ENCODE data around the gene CCDC154.
"Not testable (repeated sequence)": the region's sequence is repeated elsewhere in the genome, so short reads cannot be mapped to it uniquely, and the experiment has no call there.

CCDC154 gene, protein sequence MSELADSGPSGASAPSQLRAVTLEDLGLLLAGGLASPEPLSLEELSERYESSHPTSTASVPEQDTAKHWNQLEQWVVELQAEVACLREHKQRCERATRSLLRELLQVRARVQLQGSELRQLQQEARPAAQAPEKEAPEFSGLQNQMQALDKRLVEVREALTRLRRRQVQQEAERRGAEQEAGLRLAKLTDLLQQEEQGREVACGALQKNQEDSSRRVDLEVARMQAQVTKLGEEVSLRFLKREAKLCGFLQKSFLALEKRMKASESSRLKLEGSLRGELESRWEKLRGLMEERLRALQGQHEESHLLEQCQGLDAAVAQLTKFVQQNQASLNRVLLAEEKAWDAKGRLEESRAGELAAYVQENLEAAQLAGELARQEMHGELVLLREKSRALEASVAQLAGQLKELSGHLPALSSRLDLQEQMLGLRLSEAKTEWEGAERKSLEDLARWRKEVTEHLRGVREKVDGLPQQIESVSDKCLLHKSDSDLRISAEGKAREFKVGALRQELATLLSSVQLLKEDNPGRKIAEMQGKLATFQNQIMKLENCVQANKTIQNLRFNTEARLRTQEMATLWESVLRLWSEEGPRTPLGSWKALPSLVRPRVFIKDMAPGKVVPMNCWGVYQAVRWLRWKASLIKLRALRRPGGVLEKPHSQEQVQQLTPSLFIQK

GRCh38 chr16:1443980-1444729, at the start of gene CCDC154:
TSS of gene CCDC154 (minus strand) at chr16:1444556. CDS start at chr16:1444322, 234 bp downstream.
- intact Hi-C loops (cut with DNase I) = no loop called here
- DNase-seq = no peak

DNA sequence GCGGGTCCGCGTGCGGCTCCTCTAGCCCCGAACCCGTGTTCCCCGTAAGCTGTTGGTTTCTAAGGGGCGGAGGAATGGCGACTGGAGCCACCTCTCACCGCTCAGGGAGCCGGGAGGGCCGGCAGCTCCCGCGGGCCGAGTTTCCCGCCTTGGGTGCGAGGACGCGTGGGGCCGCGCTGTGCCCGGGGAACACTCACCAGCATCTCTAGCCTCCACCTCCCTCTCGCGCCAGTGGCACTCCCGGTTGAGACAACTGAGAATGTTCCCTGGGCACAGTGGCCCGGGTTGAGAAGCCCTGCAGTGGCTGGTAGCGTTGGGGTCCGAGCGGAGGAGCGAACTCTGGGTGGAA, 49.4 kb upstream of the CCDC154 start:
- DNase-seq = no peak
- intact Hi-C loops (cut with DNase I) = loop anchor here (10.0 kb wide), 1 partner anchor 121 kb away; the partner anchor contains the start of genes CRAMP1 and IFT140

- intact Hi-C loops (cut with DNase I) = loop anchor here (10.0 kb wide), 1 partner anchor 122 kb away; the partner anchor contains the start of genes CRAMP1 and IFT140
- peak; percentile 40 to 93 (median 84) for DNase-seq
Measured at GRCh38 chr16:1492923-1493745, 48.8 kb upstream of the CCDC154 start, which contains the start of gene TELO2. TSS of gene TELO2 (plus strand) at chr16:1493360. CDS start at chr16:1494282, 922 bp downstream.

GRCh38 chr16:1492082-1492922, 47.9 kb upstream of the CCDC154 start:
- no peak for DNase-seq
- intact Hi-C loops (cut with DNase I) = loop anchor here (10.0 kb wide), 1 partner anchor 122 kb away; the partner anchor contains the start of genes CRAMP1 and IFT140

DNA sequence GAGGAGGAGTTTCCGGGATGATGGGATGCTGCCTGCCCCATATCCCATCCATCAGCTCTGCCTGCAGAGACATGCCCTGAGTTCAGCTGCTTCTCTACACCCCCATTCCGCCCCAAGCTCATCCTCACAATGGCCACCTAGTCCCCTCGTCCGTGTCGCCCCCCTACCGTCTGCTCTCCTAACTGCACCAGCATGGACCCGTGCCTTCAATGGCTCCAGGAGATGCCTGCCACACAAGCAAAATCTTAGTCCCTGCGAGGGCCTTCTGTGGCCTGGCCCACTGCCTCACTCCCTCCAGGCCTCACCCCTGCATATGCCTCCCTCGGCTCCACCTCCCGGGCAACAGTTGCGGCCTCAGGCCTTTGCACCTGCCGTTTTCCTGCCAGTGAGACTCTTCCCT, 47.0 kb upstream of the CCDC154 start:
- no peak for DNase-seq
- intact Hi-C loops (cut with DNase I) = loop anchor here (10.0 kb wide), 1 partner anchor 123 kb away; the partner anchor contains the start of genes CRAMP1 and IFT140

DNA sequence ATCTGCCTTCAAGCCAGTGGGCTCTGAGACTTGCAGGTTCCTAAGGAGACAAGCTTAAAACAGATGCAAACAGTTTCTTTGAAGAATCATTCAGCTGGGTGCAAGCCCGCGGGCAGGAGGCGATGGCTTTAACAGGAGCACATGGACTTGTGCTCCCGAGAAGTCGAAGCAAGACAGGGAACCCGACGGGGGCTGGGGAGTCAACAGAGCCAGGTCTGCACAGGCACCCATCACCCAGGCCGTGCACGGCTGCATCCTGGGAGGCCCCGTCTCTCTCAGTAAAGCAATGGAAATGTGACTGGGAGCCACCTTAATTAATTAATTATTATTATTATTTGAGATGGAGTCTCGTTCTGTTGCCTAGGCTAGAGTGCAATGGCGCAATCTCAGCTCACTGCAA, 44.7 kb upstream of the CCDC154 start:
- DNase-seq = no peak
- intact Hi-C loops (cut with DNase I) = no loop called here

DNA sequence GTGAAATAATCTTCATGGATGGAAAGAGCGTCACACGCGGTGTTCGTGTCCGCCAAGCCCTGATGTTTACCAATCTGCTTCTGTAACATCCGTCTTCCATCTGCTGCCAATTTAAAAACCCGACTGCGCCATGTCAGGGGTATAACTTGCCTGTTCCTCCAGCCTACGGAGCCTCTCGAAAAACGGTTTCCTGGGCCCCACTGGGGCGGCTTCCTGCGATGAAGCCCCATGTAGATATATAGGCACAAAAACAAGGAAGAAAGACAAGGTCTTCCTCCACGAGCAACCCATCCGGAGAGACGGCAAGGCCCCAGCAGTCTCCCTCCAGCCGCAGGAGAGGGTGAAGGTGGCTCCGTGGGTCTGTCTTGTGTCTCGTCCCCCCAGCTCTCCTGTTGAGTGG, 44.3 kb upstream of the CCDC154 start, which contains the start of gene PTX4:
PTX4 (minus strand) TSS at position 326 of the 400 bp plus-strand sequence; CDS start at position 291, 35 bp downstream.
- no peak for DNase-seq
- intact Hi-C loops (cut with DNase I) = no loop called here

GRCh38 chr16:1488054-1488601, 43.8 kb upstream of the CCDC154 start:
- no peak for DNase-seq
- intact Hi-C loops (cut with DNase I) = no loop called here

DNA sequence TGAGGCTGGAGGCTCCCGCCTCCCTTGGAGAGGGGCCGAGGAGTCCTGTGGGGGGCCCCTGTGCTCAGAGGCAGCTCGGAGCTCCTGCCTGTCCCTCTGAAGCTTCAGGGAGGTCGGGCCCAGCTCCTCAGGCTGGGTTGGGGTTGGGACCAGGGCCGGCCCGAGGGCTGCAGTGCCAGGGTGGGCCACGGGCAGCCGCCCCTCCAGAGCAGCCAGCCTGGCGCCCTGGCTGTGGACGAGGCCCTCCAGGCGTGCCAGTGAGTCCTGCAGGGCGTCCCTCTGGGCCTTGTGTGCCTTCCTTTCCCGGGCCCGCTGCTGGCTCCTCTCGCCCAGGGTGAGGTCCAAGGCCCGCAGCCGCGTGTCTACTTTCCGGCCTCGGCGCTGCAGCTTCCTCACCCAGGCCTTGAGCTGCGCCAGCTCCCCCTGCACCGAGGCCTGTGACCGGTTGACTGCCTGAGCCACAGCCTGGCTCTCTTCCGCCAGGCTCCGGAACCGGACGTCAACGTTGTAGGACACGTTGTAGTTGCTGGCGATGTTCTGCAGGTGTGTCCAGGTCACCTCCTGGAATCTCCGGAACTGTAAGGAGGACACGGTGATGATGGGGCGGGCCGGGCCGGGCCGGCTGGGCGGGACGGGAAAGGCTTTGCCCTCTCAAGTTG, 43.2 kb upstream of the CCDC154 start:
- intact Hi-C loops (cut with DNase I) = no loop called here
- no peak for DNase-seq

DNA sequence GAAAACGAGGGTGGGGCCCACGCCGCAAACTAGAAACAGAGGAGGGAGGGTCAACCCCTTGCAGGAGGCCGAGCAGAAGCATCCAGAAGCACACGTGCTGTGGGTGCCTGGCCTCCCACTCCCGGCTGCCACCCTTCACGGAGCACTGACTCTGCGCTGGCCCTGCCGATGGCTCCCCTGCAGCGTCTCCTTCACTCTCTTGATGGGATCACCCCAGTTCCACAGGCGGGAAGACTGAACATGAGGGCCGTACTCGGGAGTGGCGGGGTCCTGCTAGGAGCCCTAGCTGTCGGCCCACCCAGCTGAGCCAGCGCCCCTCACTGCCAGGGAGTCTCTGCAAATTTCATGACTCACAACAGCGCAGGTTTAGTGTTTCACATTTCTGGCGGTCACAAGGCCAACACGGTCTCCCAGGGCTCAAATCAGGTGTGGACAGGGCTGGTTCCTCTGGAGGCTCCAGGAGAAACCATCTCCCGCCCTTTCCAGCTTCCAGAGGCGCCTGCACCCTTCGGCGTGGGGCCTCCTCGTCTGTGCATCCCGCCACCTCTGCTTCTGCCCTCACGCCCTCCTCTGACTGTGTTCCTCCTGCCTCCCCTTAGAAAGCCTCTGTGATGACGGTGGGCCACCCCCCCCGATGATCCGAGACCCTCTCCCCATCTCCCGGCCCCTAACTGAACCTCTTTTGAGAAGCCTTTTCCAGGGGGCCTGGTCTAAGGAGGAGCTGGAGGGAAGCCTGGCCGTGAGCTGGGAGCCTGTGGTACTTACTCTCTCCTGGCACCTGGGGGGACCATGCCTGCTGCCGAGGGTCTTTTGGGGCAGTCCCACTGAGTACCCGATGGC, 42.4 kb upstream of the CCDC154 start:
- intact Hi-C loops (cut with DNase I) = no loop called here
- no peak for DNase-seq

DNA sequence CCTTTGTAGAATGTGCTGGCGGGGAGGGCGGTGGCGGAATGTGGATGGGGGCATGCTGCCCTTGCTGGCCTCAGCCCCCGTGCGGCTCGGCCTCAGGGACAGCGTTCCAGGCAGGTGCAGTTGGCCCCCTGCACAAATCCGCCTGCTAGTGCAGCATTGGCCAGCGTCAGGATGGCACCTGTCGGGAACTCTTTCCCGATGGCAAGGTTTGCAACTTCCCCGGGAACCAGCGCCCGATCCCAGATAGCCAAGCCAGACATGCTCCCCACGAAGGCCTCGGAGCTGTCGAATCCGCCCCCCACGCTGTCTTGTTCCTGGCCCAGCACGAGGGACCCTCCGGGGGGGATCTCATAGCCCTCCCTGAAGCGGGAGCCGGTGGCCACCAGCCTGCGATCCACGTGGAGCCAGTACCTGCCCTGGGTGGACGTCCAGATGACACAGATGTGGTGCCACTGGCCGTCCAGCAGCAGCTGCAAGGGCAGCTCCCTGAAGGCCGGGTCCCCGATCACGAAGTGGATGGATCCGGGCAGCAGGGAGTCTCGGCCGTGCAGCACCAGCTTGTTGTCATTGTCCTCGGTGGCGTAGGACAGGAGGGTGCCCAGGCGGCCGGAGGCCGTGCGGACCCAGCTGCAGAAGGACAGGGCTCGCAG, 41.6 kb upstream of the CCDC154 start:
- intact Hi-C loops (cut with DNase I) = no loop called here

GRCh38 chr16:1481906-1482835, 37.8 kb upstream of the CCDC154 start:
- DNase-seq = no peak
- intact Hi-C loops (cut with DNase I) = no loop called here

More for the DNA sequence above, 41.6 kb upstream of the CCDC154 start:
- DNase-seq = no peak

DNA sequence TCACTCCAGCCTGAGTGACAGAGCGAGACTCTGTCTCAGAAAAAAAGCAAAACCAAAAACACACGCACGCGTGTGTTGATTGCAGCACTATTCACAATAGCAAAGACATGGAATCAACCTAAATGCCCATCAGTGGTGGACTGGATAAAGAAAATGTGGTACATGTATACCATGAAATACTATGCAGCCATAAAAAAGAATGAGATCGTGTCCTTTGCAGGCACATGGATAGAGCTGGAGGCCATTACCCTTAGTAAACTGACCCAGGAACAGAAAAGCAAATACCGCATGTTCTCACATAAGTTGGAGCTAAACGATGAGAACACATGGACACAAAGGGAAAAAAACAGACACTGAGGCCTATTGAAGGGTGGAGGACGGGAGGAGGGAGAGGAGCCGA, 34.6 kb upstream of the CCDC154 start:
- not testable (repeated sequence) for DNase-seq
- intact Hi-C loops (cut with DNase I) = loop anchor here (10.0 kb wide), 2 partner anchors 54 to 124 kb away; partner anchors contain the start of genes GNPTG, TSR3 and UQCC4

GRCh38 chr16:1477033-1477432, 32.7 kb upstream of the CCDC154 start:
- DNase-seq = no peak
- intact Hi-C loops (cut with DNase I) = loop anchor here (10.0 kb wide), 2 partner anchors 52 to 122 kb away; partner anchors contain the start of genes GNPTG, TSR3 and UQCC4

All from head of caudate nucleus (tissue), 42 donors.